B cell (primary cell): ENCODE measurements around the gene PTPRN2. TPM values are rescaled to one million over a fixed set of nuclear protein-coding genes. Genes with fewer than 3 reads are reported as not detected.

Experiments
- ATAC-seq: fragments of 200-7000 bp; cut with Tn5 transposase; one replicate; pipeline ENCODE4 v1.10.0; 2021; ENCODE audit warnings: low read depth, mild to moderate bottlenecking, moderate number of reproducible peaks, moderate library complexity
- CTCF ChIA-PET: fragments of 350-600 bp; sonication (Branson Sonifier 250); formaldehyde crosslinking; loops from one replicate; lab custom pipeline; 2021; ENCODE audit warnings: antibody characterized with exemption, inconsistent platforms; lab: Charles Lee
- POLR2A ChIA-PET: fragments of 350-600 bp; sonication (Branson Sonifier 250); formaldehyde crosslinking; loops from one replicate; lab custom pipeline; 2021; ENCODE audit warnings: antibody characterized with exemption; lab: Charles Lee
- DNase-seq: peaks from one replicate; pipeline ENCODE4 v3.0.0; 2013
- H2AFZ ChIP-seq: 2 replicates; pipeline ENCODE4 v1.6.1; 2012; ENCODE audit warnings: mild to moderate bottlenecking, low read depth, low read length; ENCODE audit not compliant: insufficient read depth, poor library complexity, severe bottlenecking
- H3K27ac ChIP-seq, 2 donors: 1 replicate in 1 of 2; 2 replicates in 1 of 2; pipeline ENCODE4 v1.5.1; 2012 to 2013; ENCODE audit warnings: low read length in 2 of 2, mild to moderate bottlenecking in 2 of 2, moderate library complexity in 1 of 2
- H3K27me3 ChIP-seq, 4 experiments: fragments of 200-600 bp in 1 of 4; sonication (generic) in 1 of 4; replicated peaks in 1 of 4; 1 replicate in 2 of 4; 2 replicates in 2 of 4; pipeline versions ENCODE4 v1.6.1 to v1.7.0; 2013 to 2016; ENCODE audit warnings: low read length in 3 of 4, mild to moderate bottlenecking in 2 of 4, mixed read lengths in 1 of 4, moderate library complexity in 1 of 4; ENCODE audit not compliant: insufficient read depth in 4 of 4, control insufficient read depth in 3 of 4; ENCODE audit errors: control extremely low read depth in 1 of 4
- H3K36me3 ChIP-seq, 2 experiments: replicated peaks in 1 of 2; 1 replicate in 1 of 2; 2 replicates in 1 of 2; pipeline versions ENCODE4 v1.6.1 to v1.7.1; 2013; ENCODE audit warnings: low read length in 1 of 2; ENCODE audit not compliant: insufficient read depth in 2 of 2, control insufficient read depth in 1 of 2; ENCODE audit errors: control extremely low read depth in 1 of 2, extremely low read depth in 1 of 2
- H3K4me1 ChIP-seq, 2 donors: fragments of 200-600 bp in 1 of 2; sonication (generic) in 1 of 2; 1 replicate in 1 of 2; 2 replicates in 1 of 2; pipeline versions ENCODE4 v1.5.1 to v1.6.1; 2013 to 2017; ENCODE audit warnings: low read length in 2 of 2; ENCODE audit not compliant: control insufficient read depth in 2 of 2, insufficient read depth in 2 of 2
- H3K4me2 ChIP-seq: replicated peaks from 2 replicates; pipeline ENCODE3; 2012; ENCODE audit warnings: mild to moderate bottlenecking, low read depth, low read length; ENCODE audit not compliant: poor library complexity, severe bottlenecking
- H3K4me3 ChIP-seq, 5 experiments: fragments of 200-600 bp in 1 of 5; sonication (generic) in 1 of 5; 1 replicate in 3 of 5; 2 replicates in 2 of 5; pipeline versions ENCODE4 v1.5.1 to v1.7.0; 2011 to 2016; ENCODE audit warnings: low read length in 4 of 5, mild to moderate bottlenecking in 4 of 5, low read depth in 2 of 5, control low read depth in 1 of 5, moderate library complexity in 1 of 5; ENCODE audit not compliant: insufficient read depth in 1 of 5; ENCODE audit errors: control extremely low read depth in 1 of 5, extremely low read depth in 1 of 5
- H3K79me2 ChIP-seq: fragments of 200-600 bp; sonication (generic); one replicate; pipeline ENCODE4 v1.6.0; 2016; ENCODE audit warnings: low read length; ENCODE audit not compliant: control insufficient read depth, insufficient read depth
- H3K9ac ChIP-seq: fragments of 200-600 bp; sonication (generic); 2 replicates; pipeline ENCODE4 v1.6.1; 2017; ENCODE audit warnings: mild to moderate bottlenecking, low read length, moderate library complexity
- H3K9me3 ChIP-seq, 3 donors: one replicate each; pipeline versions ENCODE4 v1.6.1 to v1.7.1; 2013; ENCODE audit warnings: low read length in 2 of 3; ENCODE audit not compliant: control insufficient read depth in 2 of 3, insufficient read depth in 1 of 3; ENCODE audit errors: control extremely low read depth in 1 of 3
- H4K20me1 ChIP-seq: 2 replicates; pipeline ENCODE4 v1.6.0; 2012; ENCODE audit warnings: mild to moderate bottlenecking, low read length; ENCODE audit not compliant: insufficient read depth, control insufficient read depth, poor library complexity, severe bottlenecking
- H3K27ac Mint-ChIP-seq: one replicate; pipeline ENCODE4 v1.8.0; 2021; ENCODE audit warnings: mixed read lengths
- H3K27me3 Mint-ChIP-seq: one replicate; pipeline ENCODE4 v1.8.0; 2021; ENCODE audit warnings: mixed read lengths
- H3K4me1 Mint-ChIP-seq: one replicate; pipeline ENCODE4 v1.8.0; 2021; ENCODE audit warnings: mixed read lengths
- H3K4me3 Mint-ChIP-seq: one replicate; pipeline ENCODE4 v1.8.0; 2021; ENCODE audit warnings: mixed read lengths
- H3K9me3 Mint-ChIP-seq: one replicate; pipeline ENCODE4 v1.8.0; 2022; ENCODE audit warnings: mixed read lengths; ENCODE audit not compliant: insufficient read depth
- CTCF ChIP-seq: fragments of 200-600 bp; IDR thresholded peaks from one replicate; pipeline ENCODE4 v1.8.0; 2022; ENCODE audit warnings: antibody characterized with exemption, mild to moderate bottlenecking
- EZH2 ChIP-seq: IDR thresholded peaks from 2 replicates; pipeline ENCODE4 v1.6.1; 2012; ENCODE audit warnings: borderline replicate concordance, low read depth, mild to moderate bottlenecking, moderate library complexity, low read length; ENCODE audit not compliant: insufficient read depth, poor library complexity, severe bottlenecking
- WGBS: methylation state at CpG from one replicate; pipeline ENCODE4 v1.1.5; 2013; ENCODE audit warnings: missing lambda C conversion rate; ENCODE audit not compliant: insufficient coverage; 5-methylcytosine and 5-hydroxymethylcytosine counted together
- intact Hi-C: fragments of 100-400 bp; cut with micrococcal nuclease; formaldehyde crosslinking; loops from one replicate; pipeline ENCODE4 v1.10.0; 2022
- polyA plus RNA-seq: library from polyadenylated mRNA; depleted of rRNA; stranded (reverse); fragments of >200 nt; gene quantifications from 2 replicates; pipeline ENCODE4 v1.2.3, GENCODE V29; 2012
- total RNA-seq, 2 donors: library from RNA; stranded (reverse); fragments of 120-200 nt in 1 of 2; gene quantifications; 1 replicate in 1 of 2; 2 replicates in 1 of 2; pipeline versions ENCODE4 v1.2.3 to v1.2.4, GENCODE V29; 2013 to 2022

The PTPRN2 gene
- total and polyA plus RNA-seq, 2 donors (not counting 1 experiment from before 2014, with no cell fraction given), result 2.0 to 5.0 TPM

- Histone ChIP-seq H4K20me1 (no peaks in the 10 kb centered on the region), H3K9me3 (peaks cover 0 to 42% (median 0%) of the 10 kb centered on the region in 3 donors), H3K27me3 (no peaks in the 10 kb centered on the region), H3K9ac (no peak overlapping the region), H3K4me2 (no peak overlapping the region), H3K79me2 (no peaks in the 10 kb centered on the region), H3K4me1 (no peaks in the 10 kb centered on the region), H2AFZ (no peak overlapping the region), H3K4me3 (no peak overlapping the region), H3K36me3 (no peaks in the 10 kb centered on the region), H3K27ac (no peak overlapping the region)
- no peak overlapping the region for H3K27ac Mint-ChIP-seq
- CTCF ChIA-PET, result no interaction called here
- ATAC-seq (no peak), DNase-seq (no peak)
- 97% methylated on average over 13 of the region's 13 CpGs for WGBS
- intact Hi-C loops, result no loop called here
- H3K4me3 Mint-ChIP-seq, result no peak overlapping the region
- H3K27me3 Mint-ChIP-seq, result no peaks in the 10 kb centered on the region
- peaks cover 14% of the 10 kb centered on the region for H3K9me3 Mint-ChIP-seq
- H3K4me1 Mint-ChIP-seq, result no peaks in the 10 kb centered on the region
- POLR2A ChIA-PET, result no interaction called here
- TF ChIP-seq CTCF (no peak), EZH2 (no peak)
Observed at GRCh38 chr7:158329686-158330085, 257.9 kb downstream of the PTPRN2 start.

- H3K79me2 ChIP-seq, result no peaks in the 10 kb centered on the region
Observed at GRCh38 chr7:158329014-158329610, 258.5 kb downstream of the PTPRN2 start.

More at GRCh38 chr7:158329014-158329610, 258.5 kb downstream of the PTPRN2 start:
- TF ChIP-seq CTCF (no peak), EZH2 (no peak)
- Histone ChIP-seq H3K27me3 (no peaks in the 10 kb centered on the region), H3K4me1 (no peaks in the 10 kb centered on the region), H3K4me2 (no peak overlapping the region), H4K20me1 (no peaks in the 10 kb centered on the region), H3K36me3 (no peaks in the 10 kb centered on the region), H3K9me3 (peaks cover 0 to 45% (median 0%) of the 10 kb centered on the region in 3 donors), H2AFZ (no peak overlapping the region), H3K27ac (no peak overlapping the region), H3K9ac (no peak overlapping the region), H3K4me3 (no peak overlapping the region)
- Mint-ChIP-seq H3K9me3 (peaks cover 14% of the 10 kb centered on the region), H3K4me3 (no peak overlapping the region), H3K27me3 (no peaks in the 10 kb centered on the region), H3K4me1 (no peaks in the 10 kb centered on the region), H3K27ac (no peak overlapping the region)
- intact Hi-C loops, result no loop called here
- ATAC-seq (no peak), DNase-seq (no peak)
- CTCF ChIA-PET, result no interaction called here
- POLR2A ChIA-PET, result no interaction called here
- 86% methylated on average over 27 of the region's 28 CpGs for WGBS
